IPS-15b (cell line): Measurements from ENCODE around the gene EIF2AK3.
A peak's percentile ranks its signal among the peaks of the same experiment; 100 is the strongest.

ENCODE experiments used
- H3K27me3 ChIP-seq: one replicate; pipeline ENCODE4 v1.6.1; 2013; ENCODE audit warnings: low read length; ENCODE audit not compliant: control insufficient read depth, insufficient read depth
- H3K36me3 ChIP-seq: one replicate; pipeline ENCODE4 v1.6.1; 2013; ENCODE audit warnings: low read length; ENCODE audit not compliant: control insufficient read depth, insufficient read depth
- H3K4me1 ChIP-seq: one replicate; pipeline ENCODE4 v1.6.1; 2013; ENCODE audit warnings: mild to moderate bottlenecking, low read length; ENCODE audit not compliant: control insufficient read depth, insufficient read depth
- H3K4me3 ChIP-seq: one replicate; pipeline ENCODE4 v1.5.1; 2013; ENCODE audit warnings: low read depth, low read length
- H3K9ac ChIP-seq: one replicate; pipeline ENCODE4 v1.6.1; 2013; ENCODE audit warnings: low read depth, mild to moderate bottlenecking, low read length
- H3K9me3 ChIP-seq: one replicate; pipeline ENCODE4 v1.6.1; 2013; ENCODE audit warnings: mild to moderate bottlenecking, low read length; ENCODE audit not compliant: control insufficient read depth, insufficient read depth

Gene EIF2AK3

DNA sequence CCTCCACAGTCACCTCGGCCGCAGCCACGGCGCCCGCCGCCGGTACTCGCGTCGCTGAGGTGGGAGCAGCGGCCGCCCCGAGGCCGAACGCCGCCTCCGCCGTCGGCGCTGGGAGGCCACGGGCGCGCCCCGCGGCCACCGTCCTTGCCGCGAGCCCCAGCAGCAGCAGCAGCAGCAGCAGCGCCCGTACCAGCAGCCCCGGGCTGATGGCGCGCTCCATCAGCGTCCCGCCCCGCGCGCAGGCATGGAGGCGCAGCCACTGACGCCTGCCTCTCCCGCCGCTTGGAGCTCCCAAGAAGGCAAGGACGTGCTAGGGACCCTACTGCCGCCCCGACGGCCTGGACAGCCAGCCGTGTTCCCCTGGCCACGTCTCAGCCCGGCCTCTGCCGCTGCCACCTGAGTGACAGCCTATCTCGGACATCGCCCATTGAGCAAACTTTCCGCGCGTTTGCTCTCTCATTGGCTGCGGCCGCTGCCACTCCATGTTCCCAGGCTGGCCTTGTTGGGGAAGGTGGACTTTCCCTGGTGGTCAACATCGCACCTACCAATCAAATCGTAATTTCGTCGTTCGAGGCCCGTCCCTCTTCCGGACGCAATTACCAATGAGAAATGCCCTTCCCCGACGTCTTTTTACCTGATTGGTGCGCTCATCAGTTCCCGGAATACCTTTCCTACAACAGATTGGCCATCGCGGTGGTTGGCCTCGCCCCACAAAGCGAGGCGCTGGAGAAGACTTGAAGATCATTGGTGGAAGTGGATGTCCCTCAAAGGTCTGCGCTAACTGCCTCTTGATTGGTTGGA lies at the start of gene EIF2AK3:
Gene EIF2AK3 (minus strand): TSS at position 410 of the 801 bp plus-strand sequence. CDS start 190 bp downstream, at position 220.
- peak within 1 kb of the TSS; percentile 99 for H3K4me3 ChIP-seq
- no peaks in the 10 kb centered on the region for H3K36me3 ChIP-seq
- no peaks in the 10 kb centered on the region for H3K9me3 ChIP-seq
- peaks cover 42% of the 10 kb centered on the region for H3K4me1 ChIP-seq
- H3K9ac ChIP-seq = peak within 1 kb of the TSS; percentile 97
- H3K27me3 ChIP-seq = no peaks in the 10 kb centered on the region

- no peaks in the 10 kb centered on the region for H3K27me3 ChIP-seq
- no peak overlapping the region for H3K9ac ChIP-seq
- H3K36me3 ChIP-seq = no peaks in the 10 kb centered on the region
- no peaks in the 10 kb centered on the region for H3K4me1 ChIP-seq
- no peaks in the 10 kb centered on the region for H3K9me3 ChIP-seq
- H3K4me3 ChIP-seq = no peak overlapping the region
Observed at GRCh38 chr2:88673363-88673762, 46.1 kb upstream of the EIF2AK3 start.

- Histone ChIP-seq H3K4me3 (no peak overlapping the region), H3K27me3 (no peaks in the 10 kb centered on the region), H3K36me3 (no peaks in the 10 kb centered on the region), H3K9ac (no peak overlapping the region), H3K9me3 (no peaks in the 10 kb centered on the region), H3K4me1 (no peaks in the 10 kb centered on the region)
Observed at GRCh38 chr2:88671786-88672427, 44.6 kb upstream of the EIF2AK3 start.

DNA sequence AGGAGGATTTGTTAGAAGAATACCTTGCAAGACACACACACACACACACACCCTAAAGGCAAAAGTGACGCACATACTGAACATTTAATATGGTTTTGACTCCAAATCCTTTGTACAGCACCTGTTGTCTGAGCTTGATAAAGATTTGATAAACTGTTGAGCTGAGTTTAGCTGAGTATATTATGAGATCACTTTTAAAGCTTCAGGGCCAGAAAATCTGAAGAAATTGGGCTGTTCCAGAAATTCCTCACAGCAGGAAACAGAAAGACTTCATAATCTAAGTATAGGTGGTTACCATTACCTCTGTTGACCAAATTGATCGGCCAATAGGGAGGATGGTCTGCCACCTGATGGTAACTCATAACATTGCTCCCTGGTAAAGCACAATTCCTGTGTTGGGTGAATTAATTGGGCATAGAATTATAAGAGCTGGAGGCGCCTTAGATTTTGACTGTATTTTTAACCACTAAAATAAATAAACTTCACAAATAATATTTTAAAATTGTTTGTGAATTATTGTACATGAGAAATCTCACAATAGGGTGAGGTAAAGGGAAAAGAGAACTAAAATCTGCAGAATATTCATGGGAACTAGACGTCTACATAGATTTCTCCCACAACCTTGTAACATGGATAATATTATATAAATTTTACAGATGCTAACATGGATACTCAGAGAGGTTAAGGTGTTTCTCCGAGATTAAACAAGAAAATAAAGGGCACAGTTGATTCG lies 42.4 kb upstream of the EIF2AK3 start:
- Histone ChIP-seq H3K27me3 (no peaks in the 10 kb centered on the region), H3K9me3 (no peaks in the 10 kb centered on the region), H3K4me3 (no peak overlapping the region), H3K4me1 (no peaks in the 10 kb centered on the region), H3K36me3 (no peaks in the 10 kb centered on the region), H3K9ac (no peak overlapping the region)

DNA sequence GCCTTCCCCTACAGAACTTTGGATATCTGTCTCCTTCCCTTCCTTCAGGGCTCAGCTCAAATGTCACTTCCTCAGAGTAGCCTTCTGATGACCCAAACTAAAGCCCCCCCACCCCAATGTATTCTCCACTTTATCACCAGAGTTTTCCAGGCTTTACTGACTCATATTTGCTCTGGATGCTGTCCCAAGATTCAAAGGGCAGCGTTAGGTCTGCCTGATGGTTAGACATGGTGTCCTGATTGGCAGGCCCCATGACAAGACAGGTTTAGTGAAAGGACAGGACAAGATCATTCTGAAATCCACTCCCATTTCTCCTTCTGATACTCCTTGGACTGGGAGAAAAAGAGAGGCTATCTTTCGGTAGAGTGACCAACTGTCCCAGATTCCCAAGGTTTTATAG lies 41.6 kb upstream of the EIF2AK3 start:
- H3K27me3 ChIP-seq = no peaks in the 10 kb centered on the region
- no peak overlapping the region for H3K4me3 ChIP-seq
- H3K4me1 ChIP-seq = no peaks in the 10 kb centered on the region
- no peaks in the 10 kb centered on the region for H3K36me3 ChIP-seq
- no peak overlapping the region for H3K9ac ChIP-seq
- H3K9me3 ChIP-seq = no peaks in the 10 kb centered on the region

DNA sequence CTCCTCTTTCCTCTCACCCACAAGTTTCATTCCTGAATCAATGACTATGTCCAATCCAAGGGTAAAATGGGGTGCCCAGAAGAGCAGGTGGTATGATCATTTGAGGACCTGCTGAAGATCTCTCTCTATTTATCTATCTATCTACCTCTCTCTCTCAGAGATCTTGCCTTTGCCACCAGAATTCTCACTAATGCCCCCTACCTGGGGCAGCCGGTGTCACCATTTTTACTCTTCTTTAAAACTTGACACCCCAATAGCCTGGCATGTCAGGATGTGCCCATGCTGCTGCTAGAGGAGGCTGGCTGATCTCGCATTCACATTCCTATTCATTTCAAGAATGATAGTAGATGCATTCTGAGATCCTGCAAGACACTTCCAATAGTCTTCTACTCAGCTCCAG lies 40.0 kb upstream of the EIF2AK3 start:
- Histone ChIP-seq H3K4me1 (no peaks in the 10 kb centered on the region), H3K4me3 (no peak overlapping the region), H3K9ac (no peak overlapping the region), H3K9me3 (no peaks in the 10 kb centered on the region), H3K36me3 (no peaks in the 10 kb centered on the region), H3K27me3 (no peaks in the 10 kb centered on the region)

- H3K36me3 ChIP-seq = no peaks in the 10 kb centered on the region
- H3K4me3 ChIP-seq = no peak overlapping the region
- H3K27me3 ChIP-seq = no peaks in the 10 kb centered on the region
- H3K9ac ChIP-seq = no peak overlapping the region
- no peaks in the 10 kb centered on the region for H3K9me3 ChIP-seq
- no peaks in the 10 kb centered on the region for H3K4me1 ChIP-seq
Observed at GRCh38 chr2:88666576-88666975, 39.3 kb upstream of the EIF2AK3 start.

DNA sequence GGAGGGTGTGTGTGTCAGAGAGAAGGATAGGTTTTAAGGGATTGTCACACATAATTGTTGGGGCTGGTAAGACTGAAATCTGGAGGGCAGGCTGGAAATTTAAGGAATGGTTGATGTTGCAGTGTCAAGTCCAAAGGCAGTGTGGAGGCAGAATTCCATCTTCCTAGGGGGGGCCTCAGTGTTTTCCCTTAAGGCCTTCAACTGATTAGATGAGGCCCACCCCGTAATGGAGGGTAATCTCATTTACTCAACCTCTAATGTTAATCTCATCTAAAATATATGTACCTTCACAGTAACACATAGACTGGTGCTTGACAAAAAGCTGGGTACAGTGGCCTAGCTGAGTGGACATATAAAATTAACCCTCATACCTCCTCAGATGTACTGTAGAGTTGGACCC lies 33.4 kb upstream of the EIF2AK3 start:
- Histone ChIP-seq H3K4me1 (peaks cover 18% of the 10 kb centered on the region), H3K27me3 (no peaks in the 10 kb centered on the region), H3K4me3 (no peak overlapping the region), H3K9me3 (no peaks in the 10 kb centered on the region), H3K9ac (no peak overlapping the region), H3K36me3 (no peaks in the 10 kb centered on the region)

DNA sequence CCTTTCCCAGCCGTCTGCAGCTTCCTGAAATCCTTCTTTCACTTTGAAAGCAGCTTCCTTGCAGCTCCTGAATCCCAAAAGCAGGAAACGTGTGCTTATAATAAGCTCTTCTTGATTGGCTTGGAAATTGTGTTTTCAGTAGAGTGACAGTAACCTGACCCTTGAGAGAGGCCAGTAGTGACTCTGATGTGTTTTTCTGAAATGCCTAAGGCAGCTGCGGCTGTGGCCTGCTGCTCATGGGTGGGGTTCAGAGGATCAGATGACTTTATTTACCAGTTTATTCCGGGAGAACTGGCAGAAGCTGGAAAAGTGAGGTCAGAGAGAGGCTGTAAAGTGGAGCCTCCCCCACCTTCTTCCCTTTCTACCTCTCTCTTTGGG lies 32.3 kb upstream of the EIF2AK3 start:
- H3K4me3 ChIP-seq = no peak overlapping the region
- H3K4me1 ChIP-seq = peaks cover 18% of the 10 kb centered on the region
- no peaks in the 10 kb centered on the region for H3K36me3 ChIP-seq
- H3K9ac ChIP-seq = no peak overlapping the region
- H3K9me3 ChIP-seq = no peaks in the 10 kb centered on the region
- no peaks in the 10 kb centered on the region for H3K27me3 ChIP-seq

DNA sequence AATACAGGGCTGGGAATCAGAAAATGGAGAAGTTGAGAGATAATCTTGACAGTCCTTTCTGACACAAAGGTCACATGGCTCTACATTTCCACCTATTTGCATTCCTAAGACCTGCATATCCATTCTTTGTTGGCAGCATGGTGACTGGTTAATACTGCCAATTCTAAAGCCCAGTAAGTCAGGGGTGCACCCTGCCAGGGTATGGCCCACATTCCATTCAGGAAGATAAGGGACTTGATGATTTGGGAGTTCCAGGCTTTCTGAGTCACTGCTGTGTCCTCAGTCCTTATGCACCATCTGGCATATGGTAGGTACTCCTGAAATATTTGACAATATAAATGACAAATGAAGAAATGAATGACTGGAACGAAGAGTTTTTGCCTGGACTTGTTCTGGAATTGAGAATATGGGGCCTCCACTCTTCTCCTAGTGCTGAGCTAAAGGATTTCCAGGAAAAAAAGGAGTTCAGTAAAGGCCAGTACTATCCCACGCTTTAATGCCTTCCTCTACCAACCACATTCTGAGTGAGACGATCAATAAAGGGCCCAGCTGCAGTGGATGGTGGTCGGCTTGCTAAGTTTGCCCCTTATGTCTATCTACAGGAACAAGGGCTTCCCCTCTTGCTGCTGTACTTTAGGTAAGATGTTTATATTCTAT lies 31.7 kb upstream of the EIF2AK3 start:
- H3K9ac ChIP-seq = no peak overlapping the region
- no peaks in the 10 kb centered on the region for H3K9me3 ChIP-seq
- H3K4me1 ChIP-seq = peaks cover 18% of the 10 kb centered on the region
- H3K36me3 ChIP-seq = no peaks in the 10 kb centered on the region
- no peaks in the 10 kb centered on the region for H3K27me3 ChIP-seq
- no peak overlapping the region for H3K4me3 ChIP-seq

DNA sequence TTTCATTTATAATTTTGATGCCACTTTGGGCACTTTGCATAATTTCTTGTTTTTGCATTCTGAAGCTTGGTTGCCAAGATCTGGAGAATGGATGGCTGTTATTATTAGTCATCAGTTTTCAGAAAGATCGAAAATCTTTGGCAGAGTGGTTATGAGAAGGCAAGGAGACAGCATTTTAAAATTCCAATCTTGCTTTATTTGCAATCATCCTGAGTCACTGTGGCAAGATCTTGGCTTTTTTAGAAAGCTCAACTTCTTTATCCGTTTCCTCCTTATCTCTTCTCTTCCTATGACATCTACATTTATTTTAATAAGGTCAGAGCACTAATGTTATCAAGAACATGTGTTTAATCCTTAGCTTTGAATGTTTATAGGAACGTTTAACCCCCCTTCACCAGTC lies 31.1 kb upstream of the EIF2AK3 start:
- peaks cover 18% of the 10 kb centered on the region for H3K4me1 ChIP-seq
- H3K27me3 ChIP-seq = no peaks in the 10 kb centered on the region
- no peak overlapping the region for H3K9ac ChIP-seq
- no peaks in the 10 kb centered on the region for H3K36me3 ChIP-seq
- H3K9me3 ChIP-seq = no peaks in the 10 kb centered on the region
- no peak overlapping the region for H3K4me3 ChIP-seq
